Stimulated activated CD8-positive, alpha-beta memory T cell treated with anti-CD3 and anti-CD28 coated beads, Interleukin-12 subunit alpha, Interleukin-12 subunit beta, amount 100 ng/mL, for 24 hours (primary cell): Measurements from ENCODE around the gene ORC4.

Experiments used
- DNase-seq: peaks from one replicate; pipeline ENCODE4 v3.0.0-alpha.2; 2020; ENCODE audit errors: extremely low read depth

The ORC4 gene

DNA sequence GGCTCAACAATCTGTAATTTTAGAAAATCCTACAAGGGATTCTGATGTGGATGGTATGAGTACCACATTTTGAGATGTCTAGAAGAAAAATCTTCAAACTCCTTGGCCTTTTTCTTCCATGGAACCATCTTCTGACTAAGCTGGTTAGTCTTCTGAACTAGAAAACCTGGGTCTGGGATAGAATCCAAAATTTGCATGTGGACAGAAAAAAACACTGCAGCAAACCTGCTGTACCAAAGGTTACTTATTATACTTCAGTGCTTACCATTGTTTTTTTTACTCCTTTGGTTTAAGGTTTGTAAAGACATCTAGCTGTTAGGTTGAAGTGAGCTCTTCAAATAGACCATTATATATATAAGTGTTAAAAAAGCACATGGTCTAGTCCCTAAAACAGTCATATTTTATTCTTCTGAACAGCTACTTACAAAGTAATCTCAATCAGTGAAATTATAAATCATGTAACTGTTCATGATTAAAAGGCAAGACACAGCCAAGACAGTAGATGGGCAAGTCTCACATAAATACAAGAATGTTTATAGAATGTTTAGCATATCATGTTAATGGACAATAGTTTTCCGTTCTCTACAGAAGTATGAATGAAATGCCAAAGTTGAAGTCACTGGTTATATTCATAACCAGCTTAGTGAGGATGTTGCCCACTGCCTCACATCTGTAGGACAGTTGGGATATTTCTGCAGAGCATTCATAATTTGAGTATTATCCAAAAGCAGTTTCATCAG lies 85.5 kb downstream of the ORC4 start:
- DNase-seq: no peak

DNA sequence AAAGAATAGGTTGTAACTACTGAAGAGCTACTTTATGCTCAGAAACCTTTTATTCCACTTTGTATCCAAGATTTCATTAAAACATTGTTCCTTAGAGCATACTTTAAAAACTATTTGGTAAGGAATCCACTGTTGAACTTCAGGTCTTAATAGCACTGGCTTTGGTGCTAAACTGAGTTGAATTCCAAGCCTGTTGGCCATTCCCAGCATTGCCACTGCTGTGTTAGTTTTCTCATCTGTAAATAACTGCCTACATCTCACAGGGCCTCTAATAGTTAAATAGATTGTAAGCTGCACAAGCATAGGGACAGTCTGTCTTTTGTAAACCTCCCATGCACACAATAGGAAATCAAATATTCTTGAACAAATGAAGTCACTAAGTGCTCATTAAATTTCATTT lies 86.6 kb downstream of the ORC4 start:
- DNase-seq: no peak

- no peak for DNase-seq
Observed at GRCh38 chr2:147927053-147927588, 93.4 kb downstream of the ORC4 start.

DNA sequence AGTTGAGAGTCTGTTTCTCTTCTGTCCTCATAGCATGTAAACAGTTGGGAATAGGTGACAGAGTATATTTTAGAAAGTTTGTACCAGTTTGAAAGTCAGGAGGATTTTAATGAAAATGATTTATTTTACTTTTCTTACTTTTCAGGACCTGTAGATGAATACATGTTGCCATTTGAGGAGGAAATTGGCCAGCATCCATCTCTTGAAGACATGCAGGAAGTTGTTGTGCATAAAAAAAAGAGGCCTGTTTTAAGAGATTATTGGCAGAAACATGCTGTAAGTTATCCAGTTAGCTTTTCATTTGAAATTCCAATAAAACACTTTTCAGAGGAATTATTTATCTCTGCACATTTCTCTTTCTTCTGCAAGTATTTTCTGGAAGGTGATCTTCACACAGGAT lies 94.7 kb downstream of the ORC4 start:
- DNase-seq: no peak

- no peak for DNase-seq
Observed at GRCh38 chr2:147924647-147925046, 95.9 kb downstream of the ORC4 start.

GRCh38 chr2:147923846-147924245 lies 96.7 kb downstream of the ORC4 start:
- DNase-seq: no peak

DNA sequence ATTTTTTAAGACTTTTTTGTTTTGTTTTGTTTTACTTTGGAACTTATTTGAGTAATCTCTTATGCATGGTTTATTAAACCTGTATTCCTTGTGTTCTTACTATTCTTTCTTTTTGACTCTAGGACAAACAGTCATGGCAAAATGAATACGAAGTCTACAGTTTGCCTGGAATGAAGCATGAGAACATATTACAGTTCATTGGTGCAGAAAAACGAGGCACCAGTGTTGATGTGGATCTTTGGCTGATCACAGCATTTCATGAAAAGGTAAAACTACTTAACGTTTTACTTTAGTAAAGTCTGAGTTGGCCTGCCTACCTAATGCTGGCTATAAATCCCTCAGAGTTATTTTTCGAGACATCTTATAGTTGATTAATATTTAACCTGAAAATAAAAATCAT lies 103.4 kb downstream of the ORC4 start:
- DNase-seq: no peak

GRCh38 chr2:147916723-147917122 lies 103.8 kb downstream of the ORC4 start:
- no peak for DNase-seq

GRCh38 chr2:147916067-147916466 lies 104.5 kb downstream of the ORC4 start:
- no peak for DNase-seq

GRCh38 chr2:147913701-147914480 lies 106.6 kb downstream of the ORC4 start:
- DNase-seq: no peak

DNA sequence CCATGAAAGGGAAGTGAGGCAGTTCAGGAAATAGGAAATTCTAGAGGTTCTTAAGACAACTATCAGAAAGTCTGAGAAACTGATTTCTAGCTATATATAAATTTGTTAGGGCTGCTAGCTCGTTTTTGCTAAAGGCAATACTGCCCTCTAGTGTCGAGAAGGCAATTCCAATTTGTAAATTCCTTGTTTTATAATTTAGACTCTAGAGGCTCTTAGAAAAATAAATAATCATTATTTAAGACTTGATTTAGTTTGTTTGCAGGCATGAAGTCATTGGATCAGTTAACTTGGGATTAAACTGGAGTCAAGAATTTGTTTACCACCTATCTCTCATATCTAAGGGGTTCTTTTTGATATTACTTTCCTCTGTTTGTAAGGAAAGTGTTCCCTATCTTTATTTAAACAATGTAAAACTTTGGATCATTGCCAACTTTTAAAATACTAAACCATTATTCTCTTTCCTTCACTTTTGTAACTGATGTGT lies 109.5 kb downstream of the ORC4 start:
- DNase-seq: no peak

DNA sequence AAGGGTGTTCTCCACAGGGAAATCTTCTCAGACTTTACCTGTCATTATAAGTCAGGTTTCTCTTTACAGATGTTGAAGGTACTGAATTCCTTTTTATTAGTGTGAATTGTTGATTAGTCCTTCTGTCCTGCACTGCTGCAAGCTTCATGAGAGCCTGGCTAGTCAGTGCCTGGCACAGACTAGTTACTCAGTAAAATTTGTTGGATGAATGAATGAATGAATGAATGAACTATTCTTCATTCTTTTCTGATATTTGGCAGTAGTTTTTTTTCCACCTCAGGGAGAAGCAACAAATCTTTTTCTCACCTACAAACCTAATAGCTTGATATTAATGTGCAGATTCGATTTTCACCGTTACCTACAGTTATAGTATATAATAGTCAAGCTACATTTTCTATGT lies 111.4 kb downstream of the ORC4 start:
- no peak for DNase-seq

DNA sequence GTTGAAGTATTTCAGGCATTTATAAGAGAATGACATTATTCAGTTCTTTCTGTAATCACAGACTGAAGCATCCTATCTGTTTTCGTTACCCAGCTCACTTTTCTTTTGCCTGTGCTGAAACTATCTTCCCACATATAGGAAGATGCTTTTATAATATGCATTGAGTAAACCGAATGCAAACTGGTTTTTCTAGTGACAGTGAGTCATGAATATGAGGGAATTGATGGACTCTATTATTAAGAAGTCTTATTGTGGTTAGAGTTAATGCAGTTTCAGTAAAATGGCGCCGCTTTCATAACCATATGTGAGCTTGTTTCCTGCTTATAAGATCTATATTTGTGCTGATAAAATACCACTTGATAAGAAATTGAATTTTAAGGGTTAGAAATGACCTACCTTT lies 116.5 kb downstream of the ORC4 start:
- DNase-seq: no peak

GRCh38 chr2:147888680-147889079 lies 131.9 kb downstream of the ORC4 start:
- no peak for DNase-seq

- DNase-seq: no peak
Observed at GRCh38 chr2:147886136-147886535, 134.4 kb downstream of the ORC4 start.

DNA sequence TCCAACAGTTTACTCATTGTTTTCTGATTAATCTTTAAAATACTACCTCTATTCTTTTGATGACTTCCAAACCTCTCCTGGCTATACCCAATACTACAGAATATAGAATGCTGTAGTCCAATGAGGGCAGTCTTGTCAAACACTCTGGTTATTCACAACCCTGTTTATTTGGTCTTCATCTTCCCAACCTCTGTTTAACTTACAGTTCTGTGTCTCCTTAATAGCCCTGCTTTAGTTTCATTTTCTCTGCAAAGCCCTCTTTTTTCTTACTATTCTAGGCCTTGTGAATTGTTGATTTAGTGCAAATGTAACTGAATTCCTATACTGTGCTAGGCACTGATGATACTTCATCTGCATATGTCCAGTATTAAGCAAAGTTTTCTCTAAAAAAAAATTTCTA lies 135.7 kb downstream of the ORC4 start:
- DNase-seq: no peak

GRCh38 chr2:147882631-147883030 lies 137.9 kb downstream of the ORC4 start:
- DNase-seq: no peak
